Tibial artery (tissue), 4 donors: ENCODE results near the gene COLEC12.

Experiments
- DNase-seq, 2 donors: peaks; one replicate each; pipeline ENCODE4 v3.0.0-alpha.2; 2019
- H3K27ac ChIP-seq, 2 donors: fragments of 200-600 bp; sonication (generic) in 1 of 2; 1 replicate in 1 of 2; 2 replicates in 1 of 2; pipeline ENCODE4 v1.5.1; 2018 to 2019; ENCODE audit warnings: mild to moderate bottlenecking in 1 of 2
- H3K27me3 ChIP-seq, 2 donors: fragments of 200-600 bp; sonication (generic) in 1 of 2; one replicate each; pipeline versions ENCODE4 v1.5.1 to v1.6.0; 2016 to 2019
- H3K36me3 ChIP-seq, 3 donors: fragments of 200-600 bp; sonication (generic) in 2 of 3; one replicate each; pipeline ENCODE4 v1.5.1; 2016 to 2019; ENCODE audit warnings: mild to moderate bottlenecking in 2 of 3
- H3K4me1 ChIP-seq, 4 donors: fragments of 200-600 bp; sonication (generic) in 2 of 4; 1 replicate in 3 of 4; 2 replicates in 1 of 4; pipeline ENCODE4 v1.5.1; 2016 to 2019
- H3K4me3 ChIP-seq, 2 donors: fragments of 200-600 bp; sonication (generic) in 1 of 2; 1 replicate in 1 of 2; 2 replicates in 1 of 2; pipeline ENCODE4 v1.5.1; 2018 to 2019; ENCODE audit warnings: mild to moderate bottlenecking in 2 of 2
- H3K9me3 ChIP-seq, 3 donors: fragments of 200-600 bp; sonication (generic) in 1 of 3; one replicate each; pipeline ENCODE4 v1.5.1; 2016 to 2019
- CTCF ChIP-seq, 2 experiments: fragments of 200-600 bp in 1 of 2; fragments of 450-650 bp in 1 of 2; IDR thresholded peaks; one replicate each; pipeline ENCODE4 v1.5.1; 2017 to 2019; ENCODE audit warnings: antibody characterized with exemption in 2 of 2, mild to moderate bottlenecking in 1 of 2, moderate library complexity in 1 of 2
- intact Hi-C: fragments of 100-400 bp; cut with DNase I; formaldehyde crosslinking; loops from one replicate; pipeline ENCODE4 v1.15.0; 2023; ENCODE audit warnings: low total_unique reads

COLEC12 gene

GRCh38 chr18:500632-501405 lies at the start of gene COLEC12:
COLEC12 (minus strand) TSS chr18:500701; CDS start chr18:500514, 187 bp downstream.
- H3K27me3 ChIP-seq = peaks cover 0 to 26% of the 10 kb centered on the region in 2 donors

GRCh38 chr18:549967-550366 lies 49.5 kb upstream of the COLEC12 start:
- no peaks in the 10 kb centered on the region for H3K4me1 ChIP-seq
- intact Hi-C loops = no loop called here
- H3K27ac ChIP-seq = no peak overlapping the region
- no peak for TF ChIP-seq CTCF (IDR thresholded peaks at IDR 0.05)
- no peak overlapping the region for H3K4me3 ChIP-seq
- DNase-seq = no peak
- no peaks in the 10 kb centered on the region for H3K9me3 ChIP-seq
- H3K27me3 ChIP-seq = no peaks in the 10 kb centered on the region
- no peaks in the 10 kb centered on the region for H3K36me3 ChIP-seq

More at GRCh38 chr18:500632-501405, at the start of gene COLEC12:
- peaks cover 0 to 26% (median 18%) of the 10 kb centered on the region in 4 donors for H3K4me1 ChIP-seq
- DNase-seq = no peak
- TF ChIP-seq CTCF (IDR thresholded peaks at IDR 0.05) = no peak
- no peaks in the 10 kb centered on the region for H3K36me3 ChIP-seq
- intact Hi-C loops = no loop called here
- no peaks in the 10 kb centered on the region for H3K9me3 ChIP-seq
- H3K4me3 ChIP-seq = peak within 1 kb of the TSS; percentile 50 to 63
- no peak within 1 kb of the TSS for H3K27ac ChIP-seq

GRCh38 chr18:543447-544078 lies 43.1 kb upstream of the COLEC12 start:
- Histone ChIP-seq H3K9me3 (no peaks in the 10 kb centered on the region), H3K4me1 (no peaks in the 10 kb centered on the region), H3K36me3 (no peaks in the 10 kb centered on the region), H3K27ac (no peak overlapping the region), H3K4me3 (no peak overlapping the region), H3K27me3 (no peaks in the 10 kb centered on the region)
- no peak for TF ChIP-seq CTCF (IDR thresholded peaks at IDR 0.05)
- no peak for DNase-seq
- intact Hi-C loops = no loop called here

- H3K4me3 ChIP-seq = no peak overlapping the region
- H3K27me3 ChIP-seq = no peaks in the 10 kb centered on the region
- TF ChIP-seq CTCF (IDR thresholded peaks at IDR 0.05) = no peak
- no peak for DNase-seq
- H3K36me3 ChIP-seq = no peaks in the 10 kb centered on the region
- intact Hi-C loops = no loop called here
- no peaks in the 10 kb centered on the region for H3K4me1 ChIP-seq
- no peaks in the 10 kb centered on the region for H3K9me3 ChIP-seq
- H3K27ac ChIP-seq = no peak overlapping the region
Measured at GRCh38 chr18:533995-534601, 33.6 kb upstream of the COLEC12 start.

- no peak for DNase-seq
- no peak for TF ChIP-seq CTCF (IDR thresholded peaks at IDR 0.05)
- Histone ChIP-seq H3K27me3 (no peaks in the 10 kb centered on the region), H3K36me3 (no peaks in the 10 kb centered on the region), H3K4me3 (no peak overlapping the region), H3K27ac (no peak overlapping the region), H3K4me1 (peaks cover 0 to under 1% (median 0%) of the 10 kb centered on the region in 4 donors), H3K9me3 (no peaks in the 10 kb centered on the region)
- intact Hi-C loops = no loop called here
Measured at GRCh38 chr18:532632-533031, 32.1 kb upstream of the COLEC12 start.
